ENCODE data around the gene ATP6V1C2. TPM values are rescaled to one million over a fixed set of nuclear protein-coding genes. Genes with fewer than 3 reads are reported as not detected.

The ATP6V1C2 gene
- total RNA-seq, 1 donor from 2014 or later: 0.14 TPM

DNA sequence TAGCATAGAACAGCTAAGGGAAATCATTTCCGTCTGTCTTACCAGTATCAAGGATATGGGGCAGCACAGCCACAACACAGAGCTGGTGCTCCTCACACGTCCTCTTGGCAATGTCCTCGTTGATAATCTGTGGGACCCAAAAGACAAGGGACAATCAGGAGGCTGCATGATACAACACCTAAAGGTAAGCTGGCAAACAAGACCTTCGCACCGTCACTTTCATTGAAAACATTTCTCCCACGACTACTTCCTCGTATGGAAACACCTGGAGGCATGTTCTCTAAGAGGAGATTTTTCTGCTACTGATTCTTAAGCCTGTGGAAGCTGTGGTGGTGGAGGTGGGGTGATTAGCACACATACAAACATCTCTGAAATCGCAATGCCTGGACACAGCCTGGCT is 67.4 kb downstream of the ATP6V1C2 start:
- no peaks in the 10 kb centered on the region for H3K27me3 ChIP-seq (ENCODE audit: insufficient read depth, low read length)
- H3K36me3 Mint-ChIP-seq (ENCODE audit: low read depth, unreplicated experiment): peaks cover 23% of the 10 kb centered on the region
- H3K4me1 Mint-ChIP-seq (ENCODE audit: low read depth, unreplicated experiment): peaks cover 6% of the 10 kb centered on the region
- H3K9ac ChIP-seq (ENCODE audit: low read length): no peak overlapping the region
- no peak overlapping the region for H3K27ac ChIP-seq (ENCODE audit: low read depth, low read length)
- no peak for DNase-seq (ENCODE audit: low read depth)
- no peaks in the 10 kb centered on the region for H3K27me3 Mint-ChIP-seq (ENCODE audit: low read depth, unreplicated experiment)
- peaks cover 23% of the 10 kb centered on the region for H3K79me2 ChIP-seq (ENCODE audit: insufficient read depth, low read length)
- no peaks in the 10 kb centered on the region for H3K9me3 ChIP-seq (ENCODE audit: insufficient read depth, low read depth, low read length)
- no peak for FAIRE-seq
- no peak overlapping the region for H3K4me3 Mint-ChIP-seq (ENCODE audit: unreplicated experiment)
- peaks cover 89% of the 10 kb centered on the region for H3K36me3 ChIP-seq (ENCODE audit: insufficient read depth, low read length)
- H3K27ac Mint-ChIP-seq (ENCODE audit: unreplicated experiment): no peak overlapping the region
- TF ChIP-seq EZH2 (IDR thresholded peaks at IDR 0.05; ENCODE audit: insufficient read depth, low read length): no peak
- TF ChIP-seq, protein P1, sequence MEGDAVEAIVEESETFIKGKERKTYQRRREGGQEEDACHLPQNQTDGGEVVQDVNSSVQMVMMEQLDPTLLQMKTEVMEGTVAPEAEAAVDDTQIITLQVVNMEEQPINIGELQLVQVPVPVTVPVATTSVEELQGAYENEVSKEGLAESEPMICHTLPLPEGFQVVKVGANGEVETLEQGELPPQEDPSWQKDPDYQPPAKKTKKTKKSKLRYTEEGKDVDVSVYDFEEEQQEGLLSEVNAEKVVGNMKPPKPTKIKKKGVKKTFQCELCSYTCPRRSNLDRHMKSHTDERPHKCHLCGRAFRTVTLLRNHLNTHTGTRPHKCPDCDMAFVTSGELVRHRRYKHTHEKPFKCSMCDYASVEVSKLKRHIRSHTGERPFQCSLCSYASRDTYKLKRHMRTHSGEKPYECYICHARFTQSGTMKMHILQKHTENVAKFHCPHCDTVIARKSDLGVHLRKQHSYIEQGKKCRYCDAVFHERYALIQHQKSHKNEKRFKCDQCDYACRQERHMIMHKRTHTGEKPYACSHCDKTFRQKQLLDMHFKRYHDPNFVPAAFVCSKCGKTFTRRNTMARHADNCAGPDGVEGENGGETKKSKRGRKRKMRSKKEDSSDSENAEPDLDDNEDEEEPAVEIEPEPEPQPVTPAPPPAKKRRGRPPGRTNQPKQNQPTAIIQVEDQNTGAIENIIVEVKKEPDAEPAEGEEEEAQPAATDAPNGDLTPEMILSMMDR (IDR thresholded peaks at IDR 0.05; ENCODE audit: insufficient read depth, low read depth, low read length): no peak
- H4K20me1 ChIP-seq (ENCODE audit: insufficient read depth, low read length): peaks cover 90% of the 10 kb centered on the region
- no peaks in the 10 kb centered on the region for H3K9me3 Mint-ChIP-seq (ENCODE audit: unreplicated experiment)
- H3K4me1 ChIP-seq (ENCODE audit: insufficient read depth, low read length): peaks cover 2% of the 10 kb centered on the region
- H2AFZ ChIP-seq (ENCODE audit: low read depth, low read length): no peak overlapping the region
- H3K4me2 ChIP-seq (ENCODE audit: low read length): no peak overlapping the region
- H3K4me3 ChIP-seq (ENCODE audit: insufficient read depth, low read depth, low read length): no peak overlapping the region

DNA sequence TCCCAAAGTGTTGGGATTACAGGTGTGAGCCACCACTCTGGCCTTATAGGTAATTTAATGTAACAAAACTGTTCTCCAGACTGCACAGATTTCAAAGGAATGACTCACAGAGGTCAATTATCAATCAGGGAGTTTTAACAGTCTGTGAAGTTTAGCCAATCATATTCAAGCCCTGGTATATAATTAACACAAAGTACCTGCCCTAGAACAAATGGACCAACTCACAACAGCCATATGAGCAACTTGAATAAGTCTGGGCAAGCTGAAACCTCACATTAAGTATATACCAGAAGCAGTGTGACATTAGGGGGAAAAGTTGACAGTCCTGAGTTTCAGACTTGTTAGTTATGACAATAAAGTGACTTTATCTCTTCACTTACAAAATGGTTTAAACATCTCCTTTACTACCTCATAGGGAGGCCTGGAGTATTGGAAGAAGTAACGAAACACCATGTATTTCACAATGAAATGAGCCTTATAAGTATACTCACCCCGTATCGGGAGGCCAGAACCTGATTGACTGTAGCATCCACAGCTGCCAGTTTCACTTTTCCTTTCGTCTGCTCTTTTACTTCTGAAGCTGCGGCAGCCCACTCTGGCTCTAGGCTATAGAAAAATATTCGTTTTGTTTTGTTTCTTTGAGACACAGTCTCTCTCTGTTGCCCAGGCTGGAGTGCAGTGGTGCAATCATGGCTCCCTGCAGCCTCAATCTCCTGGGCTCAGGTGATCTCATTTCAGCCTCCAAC is 69.0 kb downstream of the ATP6V1C2 start:
- Histone ChIP-seq H3K27me3 (ENCODE audit: insufficient read depth, low read length) (no peaks in the 10 kb centered on the region), H3K36me3 (ENCODE audit: insufficient read depth, low read length) (peaks cover 82% of the 10 kb centered on the region), H3K9me3 (ENCODE audit: insufficient read depth, low read depth, low read length) (no peaks in the 10 kb centered on the region), H2AFZ (ENCODE audit: low read depth, low read length) (no peak overlapping the region), H4K20me1 (ENCODE audit: insufficient read depth, low read length) (peaks cover 85% of the 10 kb centered on the region), H3K4me3 (ENCODE audit: insufficient read depth, low read depth, low read length) (no peak overlapping the region), H3K4me2 (ENCODE audit: low read length) (no peak overlapping the region), H3K27ac (ENCODE audit: low read depth, low read length) (no peak overlapping the region), H3K79me2 (ENCODE audit: insufficient read depth, low read length) (peaks cover 32% of the 10 kb centered on the region), H3K4me1 (ENCODE audit: insufficient read depth, low read length) (no peaks in the 10 kb centered on the region), H3K9ac (ENCODE audit: low read length) (no peak overlapping the region)
- Mint-ChIP-seq H3K9me3 (ENCODE audit: unreplicated experiment) (no peaks in the 10 kb centered on the region), H3K36me3 (ENCODE audit: low read depth, unreplicated experiment) (peaks cover 23% of the 10 kb centered on the region), H3K27me3 (ENCODE audit: low read depth, unreplicated experiment) (no peaks in the 10 kb centered on the region), H3K27ac (ENCODE audit: unreplicated experiment) (no peak overlapping the region), H3K4me3 (ENCODE audit: unreplicated experiment) (no peak overlapping the region), H3K4me1 (ENCODE audit: low read depth, unreplicated experiment) (peaks cover 2% of the 10 kb centered on the region)
- no peak for TF ChIP-seq EZH2 (IDR thresholded peaks at IDR 0.05; ENCODE audit: insufficient read depth, low read length)
- TF ChIP-seq, protein P1 (IDR thresholded peaks at IDR 0.05; ENCODE audit: insufficient read depth, low read depth, low read length): no peak
- no peak for FAIRE-seq
- no peak for DNase-seq (ENCODE audit: low read depth)

DNA sequence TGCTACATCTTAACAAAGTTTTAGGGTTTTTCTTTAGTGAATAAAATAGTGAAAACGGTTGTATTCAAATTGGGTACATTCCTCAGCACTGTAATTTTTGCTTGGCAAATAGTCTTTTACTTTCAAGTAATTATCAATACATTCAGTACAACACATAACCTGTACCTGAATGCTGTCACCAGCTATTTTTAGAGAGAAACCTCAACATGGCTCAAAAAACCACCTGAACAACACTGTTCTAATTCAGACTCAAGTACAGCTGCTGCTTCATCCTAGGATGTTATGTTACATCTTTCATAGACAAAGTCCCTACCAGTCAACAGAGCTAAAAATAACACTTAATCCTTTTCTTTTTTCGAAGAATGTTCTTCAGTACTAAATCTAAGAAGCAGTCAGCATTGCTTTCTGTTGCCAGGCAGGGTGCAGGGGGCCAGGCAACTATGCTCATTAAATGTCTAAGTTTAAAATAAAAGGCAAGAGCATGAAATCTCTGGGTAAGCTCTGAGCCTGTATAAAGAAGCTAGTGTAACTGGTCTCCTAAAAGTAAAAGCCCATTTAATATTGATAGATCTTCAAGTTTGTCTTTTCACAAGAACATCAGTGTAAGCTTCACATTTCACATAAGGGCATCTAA is 70.7 kb downstream of the ATP6V1C2 start:
- H3K27me3 Mint-ChIP-seq (ENCODE audit: low read depth, unreplicated experiment): no peaks in the 10 kb centered on the region
- FAIRE-seq: no peak
- no peak overlapping the region for H3K4me3 ChIP-seq (ENCODE audit: insufficient read depth, low read depth, low read length)
- H3K79me2 ChIP-seq (ENCODE audit: insufficient read depth, low read length): peaks cover 42% of the 10 kb centered on the region
- H3K4me1 ChIP-seq (ENCODE audit: insufficient read depth, low read length): no peaks in the 10 kb centered on the region
- peaks cover 82% of the 10 kb centered on the region for H3K36me3 ChIP-seq (ENCODE audit: insufficient read depth, low read length)
- H3K4me2 ChIP-seq (ENCODE audit: low read length): no peak overlapping the region
- no peak for DNase-seq (ENCODE audit: low read depth)
- no peak overlapping the region for H3K9ac ChIP-seq (ENCODE audit: low read length)
- peaks cover 82% of the 10 kb centered on the region for H4K20me1 ChIP-seq (ENCODE audit: insufficient read depth, low read length)
- no peak overlapping the region for H3K27ac Mint-ChIP-seq (ENCODE audit: unreplicated experiment)
- H3K4me1 Mint-ChIP-seq (ENCODE audit: low read depth, unreplicated experiment): peaks cover 2% of the 10 kb centered on the region
- H3K36me3 Mint-ChIP-seq (ENCODE audit: low read depth, unreplicated experiment): peaks cover 25% of the 10 kb centered on the region
- H3K27ac ChIP-seq (ENCODE audit: low read depth, low read length): no peak overlapping the region
- H3K9me3 Mint-ChIP-seq (ENCODE audit: unreplicated experiment): no peaks in the 10 kb centered on the region
- no peak overlapping the region for H2AFZ ChIP-seq (ENCODE audit: low read depth, low read length)
- no peaks in the 10 kb centered on the region for H3K27me3 ChIP-seq (ENCODE audit: insufficient read depth, low read length)
- TF ChIP-seq, protein P1 (IDR thresholded peaks at IDR 0.05; ENCODE audit: insufficient read depth, low read depth, low read length): no peak
- TF ChIP-seq EZH2 (IDR thresholded peaks at IDR 0.05; ENCODE audit: insufficient read depth, low read length): no peak
- no peak overlapping the region for H3K4me3 Mint-ChIP-seq (ENCODE audit: unreplicated experiment)
- H3K9me3 ChIP-seq (ENCODE audit: insufficient read depth, low read depth, low read length): no peaks in the 10 kb centered on the region
